Esophagus muscularis mucosa (tissue), 4 donors: Measurements from ENCODE around the gene MACROD2.

Experiments used
- EP300 ChIP-seq: sonication (generic); formaldehyde crosslinking; IDR thresholded peaks from one replicate; pipeline ENCODE4 v1.6.1; 2017; ENCODE audit warnings: antibody characterized with exemption
- POLR2A ChIP-seq: fragments of 450-650 bp; IDR thresholded peaks from one replicate; pipeline ENCODE4 v1.6.1; 2017; ENCODE audit warnings: antibody characterized with exemption, moderate library complexity, mild to moderate bottlenecking, low read depth
- POLR2AphosphoS5 ChIP-seq, 2 donors: sonication (generic); formaldehyde crosslinking; IDR thresholded peaks; one replicate each; pipeline ENCODE4 v1.6.1; 2017; ENCODE audit warnings: antibody characterized with exemption in 2 of 2
- TF ChIP-seq, protein P1 (sequence below), 3 experiments: fragments of 200-600 bp in 2 of 3; fragments of 450-650 bp in 1 of 3; sonication (generic) in 2 of 3; IDR thresholded peaks; one replicate each; pipeline ENCODE4 v1.5.1; 2017 to 2019; ENCODE audit warnings: antibody characterized with exemption in 3 of 3, mild to moderate bottlenecking in 2 of 3, moderate library complexity in 1 of 3

DNA sequence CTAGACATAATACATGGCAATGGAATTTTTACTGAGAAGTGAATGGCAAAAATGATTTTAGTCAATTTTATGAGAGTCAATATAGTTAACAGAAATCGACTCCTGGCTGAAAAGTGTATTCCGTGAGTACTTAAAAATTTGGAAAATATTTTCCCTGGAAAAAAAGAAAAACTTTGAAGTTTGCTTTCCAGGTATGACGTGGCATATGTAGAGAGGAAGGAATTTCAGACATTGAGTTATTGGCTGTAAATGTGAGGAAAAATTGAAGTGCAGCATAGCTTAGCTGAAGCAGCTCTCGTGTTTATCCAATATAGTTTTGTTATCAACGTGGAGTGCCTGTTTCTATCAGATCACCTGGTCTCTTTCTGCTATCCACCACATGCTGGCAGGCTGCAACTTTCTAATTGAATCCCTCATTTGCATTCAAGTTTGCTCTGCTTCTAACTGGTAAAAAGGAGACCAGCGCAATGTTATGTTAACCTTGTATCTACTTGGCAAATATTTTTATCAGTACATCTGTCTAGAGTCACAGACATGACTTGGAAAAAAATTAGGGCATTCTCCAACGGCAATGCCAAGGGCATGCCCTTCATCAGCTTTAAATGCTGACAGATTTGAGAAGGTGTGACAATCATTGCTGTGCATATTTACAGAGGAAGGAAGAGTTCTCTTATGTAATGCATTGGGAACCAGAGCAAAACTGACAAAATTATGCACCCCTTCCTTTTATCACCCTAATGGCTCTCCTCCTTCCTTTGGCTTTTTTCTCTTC is 1444.9 kb downstream of the MACROD2 start:
- TF ChIP-seq POLR2AphosphoS5 (IDR thresholded peaks at IDR 0.05) = no peak
- TF ChIP-seq, protein P1, sequence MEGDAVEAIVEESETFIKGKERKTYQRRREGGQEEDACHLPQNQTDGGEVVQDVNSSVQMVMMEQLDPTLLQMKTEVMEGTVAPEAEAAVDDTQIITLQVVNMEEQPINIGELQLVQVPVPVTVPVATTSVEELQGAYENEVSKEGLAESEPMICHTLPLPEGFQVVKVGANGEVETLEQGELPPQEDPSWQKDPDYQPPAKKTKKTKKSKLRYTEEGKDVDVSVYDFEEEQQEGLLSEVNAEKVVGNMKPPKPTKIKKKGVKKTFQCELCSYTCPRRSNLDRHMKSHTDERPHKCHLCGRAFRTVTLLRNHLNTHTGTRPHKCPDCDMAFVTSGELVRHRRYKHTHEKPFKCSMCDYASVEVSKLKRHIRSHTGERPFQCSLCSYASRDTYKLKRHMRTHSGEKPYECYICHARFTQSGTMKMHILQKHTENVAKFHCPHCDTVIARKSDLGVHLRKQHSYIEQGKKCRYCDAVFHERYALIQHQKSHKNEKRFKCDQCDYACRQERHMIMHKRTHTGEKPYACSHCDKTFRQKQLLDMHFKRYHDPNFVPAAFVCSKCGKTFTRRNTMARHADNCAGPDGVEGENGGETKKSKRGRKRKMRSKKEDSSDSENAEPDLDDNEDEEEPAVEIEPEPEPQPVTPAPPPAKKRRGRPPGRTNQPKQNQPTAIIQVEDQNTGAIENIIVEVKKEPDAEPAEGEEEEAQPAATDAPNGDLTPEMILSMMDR (IDR thresholded peaks at IDR 0.05) = no peak
- TF ChIP-seq POLR2A = no peak
- no peak for TF ChIP-seq EP300
